ENCODE results near the gene OSBPL8. TPM values are rescaled to one million over a fixed set of nuclear protein-coding genes. Genes with fewer than 3 reads are reported as not detected.
"Not testable (repeated sequence)": the region's sequence is repeated elsewhere in the genome, so short reads cannot be mapped to it uniquely, and the experiment has no call there.

Gene OSBPL8
- total RNA-seq, 2 donors from 2014 or later, result 141 to 146 TPM

GRCh38 chr12:76501390-76501789 is 58.2 kb downstream of the OSBPL8 start:
- DNase-seq (no peak), ATAC-seq (no peak)
- Mint-ChIP-seq H3K4me3 (no peak overlapping the region), H3K4me1 (peaks cover 18% of the 10 kb centered on the region), H3K36me3 (ENCODE audit: low read depth) (peaks cover 9% of the 10 kb centered on the region), H3K27me3 (no peaks in the 10 kb centered on the region), H3K27ac (no peak overlapping the region)
- no peaks in the 10 kb centered on the region for H3K9me3 ChIP-seq (ENCODE audit: control insufficient read depth, low read length, poor library complexity, severe bottlenecking)

- ATAC-seq, DNase-seq, H3K4me3 Mint-ChIP-seq: not testable (repeated sequence)
Measured at GRCh38 chr12:76499136-76499535, 60.4 kb downstream of the OSBPL8 start.

GRCh38 chr12:76495556-76495955 is 64.0 kb downstream of the OSBPL8 start:
- no peak for DNase-seq
- ATAC-seq, result no peak
- H3K9me3 ChIP-seq (ENCODE audit: control insufficient read depth, low read length, poor library complexity, severe bottlenecking), result no peaks in the 10 kb centered on the region
- H3K36me3 Mint-ChIP-seq (ENCODE audit: low read depth), result peaks cover 6% of the 10 kb centered on the region
- H3K27ac Mint-ChIP-seq, result no peak overlapping the region
- H3K4me3 Mint-ChIP-seq, result no peak overlapping the region
- H3K4me1 Mint-ChIP-seq, result peaks cover 5% of the 10 kb centered on the region
- H3K27me3 Mint-ChIP-seq, result no peaks in the 10 kb centered on the region

More at GRCh38 chr12:76499136-76499535, 60.4 kb downstream of the OSBPL8 start:
- not testable (repeated sequence) for H3K27me3 Mint-ChIP-seq; H3K9me3 ChIP-seq (ENCODE audit: control insufficient read depth, low read length, poor library complexity, severe bottlenecking)
- Mint-ChIP-seq H3K36me3 (ENCODE audit: low read depth) (peaks cover 10% of the 10 kb centered on the region), H3K4me1 (peaks cover 12% of the 10 kb centered on the region), H3K27ac (peak overlapping the region; percentile 4)

- DNase-seq, result no peak
- Mint-ChIP-seq H3K4me3 (no peak overlapping the region), H3K36me3 (ENCODE audit: low read depth) (peaks cover 3% of the 10 kb centered on the region), H3K27me3 (no peaks in the 10 kb centered on the region), H3K27ac (no peak overlapping the region), H3K4me1 (peaks cover 10% of the 10 kb centered on the region)
- H3K9me3 ChIP-seq (ENCODE audit: control insufficient read depth, low read length, poor library complexity, severe bottlenecking), result no peaks in the 10 kb centered on the region
- no peak for ATAC-seq
Measured at GRCh38 chr12:76491292-76491691, 68.3 kb downstream of the OSBPL8 start.

DNA sequence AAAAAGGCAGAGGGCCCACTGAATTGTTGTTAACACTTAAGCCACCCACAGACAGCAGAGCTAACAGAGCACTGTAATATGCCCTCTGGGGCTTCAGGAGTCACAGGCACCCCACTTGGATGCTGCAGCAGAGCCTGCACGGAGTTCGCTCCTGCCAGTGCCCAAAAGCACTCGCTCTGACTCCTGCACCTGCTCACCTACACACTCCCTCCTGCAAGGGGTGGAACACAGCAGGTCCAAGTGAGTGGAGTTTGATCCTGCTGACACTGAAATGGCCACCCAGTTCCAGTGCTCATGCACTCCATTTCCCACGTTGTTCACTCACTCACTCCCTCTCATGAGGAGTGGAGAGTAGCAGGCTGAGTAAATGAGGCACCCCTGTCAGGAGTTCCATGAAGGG is 68.8 kb downstream of the OSBPL8 start:
- ATAC-seq, result no peak
- no peak overlapping the region for H3K4me3 Mint-ChIP-seq
- DNase-seq, result no peak
- H3K9me3 ChIP-seq (ENCODE audit: control insufficient read depth, low read length, poor library complexity, severe bottlenecking), result no peaks in the 10 kb centered on the region
- H3K27me3 Mint-ChIP-seq, result no peaks in the 10 kb centered on the region
- no peak overlapping the region for H3K27ac Mint-ChIP-seq
- peaks cover 10% of the 10 kb centered on the region for H3K4me1 Mint-ChIP-seq
- peaks cover 3% of the 10 kb centered on the region for H3K36me3 Mint-ChIP-seq (ENCODE audit: low read depth)

DNA sequence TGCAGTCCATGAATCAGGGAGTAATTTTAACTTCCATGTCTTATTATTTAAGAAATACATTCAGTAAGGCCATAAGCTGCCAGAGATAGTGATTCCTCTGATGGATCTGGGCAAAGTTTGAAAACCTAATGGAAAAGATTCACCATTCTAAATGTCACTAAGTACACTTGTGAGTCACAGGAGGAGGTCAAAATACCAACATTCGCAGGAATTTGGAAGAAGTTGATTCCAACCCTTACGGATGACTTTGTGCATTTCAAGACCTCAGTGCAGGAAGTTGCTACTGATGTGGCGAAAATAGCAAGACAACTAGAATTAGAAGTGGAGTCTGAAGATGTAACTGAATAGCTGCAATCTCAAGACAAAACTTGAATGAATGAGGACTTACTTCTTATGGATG is 69.8 kb downstream of the OSBPL8 start:
- ATAC-seq (no peak), DNase-seq (no peak)
- no peak overlapping the region for H3K4me3 Mint-ChIP-seq
- no peaks in the 10 kb centered on the region for H3K9me3 ChIP-seq (ENCODE audit: control insufficient read depth, low read length, poor library complexity, severe bottlenecking)
- H3K27me3 Mint-ChIP-seq, result no peaks in the 10 kb centered on the region
- peak overlapping the region; percentile 39 for H3K27ac Mint-ChIP-seq
- peaks cover 10% of the 10 kb centered on the region for H3K4me1 Mint-ChIP-seq
- H3K36me3 Mint-ChIP-seq (ENCODE audit: low read depth), result peaks cover 3% of the 10 kb centered on the region

GRCh38 chr12:76486011-76486410 is 73.6 kb downstream of the OSBPL8 start:
- H3K4me1 Mint-ChIP-seq, result peaks cover 15% of the 10 kb centered on the region
- H3K36me3 Mint-ChIP-seq (ENCODE audit: low read depth), result no peaks in the 10 kb centered on the region
- ATAC-seq, result no peak
- no peaks in the 10 kb centered on the region for H3K9me3 ChIP-seq (ENCODE audit: control insufficient read depth, low read length, poor library complexity, severe bottlenecking)
- no peaks in the 10 kb centered on the region for H3K27me3 Mint-ChIP-seq
- no peak overlapping the region for H3K27ac Mint-ChIP-seq
- no peak overlapping the region for H3K4me3 Mint-ChIP-seq
- no peak for DNase-seq

- Mint-ChIP-seq H3K4me1 (peaks cover 22% of the 10 kb centered on the region), H3K27me3 (no peaks in the 10 kb centered on the region), H3K36me3 (ENCODE audit: low read depth) (no peaks in the 10 kb centered on the region), H3K27ac (no peak overlapping the region), H3K4me3 (no peak overlapping the region)
- ATAC-seq (no peak), DNase-seq (no peak)
- H3K9me3 ChIP-seq (ENCODE audit: control insufficient read depth, low read length, poor library complexity, severe bottlenecking), result no peaks in the 10 kb centered on the region
Measured at GRCh38 chr12:76480796-76481195, 78.8 kb downstream of the OSBPL8 start.

GRCh38 chr12:76478045-76478444 is 81.5 kb downstream of the OSBPL8 start:
- DNase-seq, result no peak
- Mint-ChIP-seq H3K27ac (no peak overlapping the region), H3K4me1 (peaks cover 29% of the 10 kb centered on the region), H3K36me3 (ENCODE audit: low read depth) (no peaks in the 10 kb centered on the region), H3K27me3 (no peaks in the 10 kb centered on the region), H3K4me3 (no peak overlapping the region)
- H3K9me3 ChIP-seq (ENCODE audit: control insufficient read depth, low read length, poor library complexity, severe bottlenecking), result no peaks in the 10 kb centered on the region
- ATAC-seq, result no peak

- ATAC-seq, H3K27me3 Mint-ChIP-seq, H3K27ac Mint-ChIP-seq: not testable (repeated sequence)
Measured at GRCh38 chr12:76472862-76473261, 86.7 kb downstream of the OSBPL8 start.

DNA sequence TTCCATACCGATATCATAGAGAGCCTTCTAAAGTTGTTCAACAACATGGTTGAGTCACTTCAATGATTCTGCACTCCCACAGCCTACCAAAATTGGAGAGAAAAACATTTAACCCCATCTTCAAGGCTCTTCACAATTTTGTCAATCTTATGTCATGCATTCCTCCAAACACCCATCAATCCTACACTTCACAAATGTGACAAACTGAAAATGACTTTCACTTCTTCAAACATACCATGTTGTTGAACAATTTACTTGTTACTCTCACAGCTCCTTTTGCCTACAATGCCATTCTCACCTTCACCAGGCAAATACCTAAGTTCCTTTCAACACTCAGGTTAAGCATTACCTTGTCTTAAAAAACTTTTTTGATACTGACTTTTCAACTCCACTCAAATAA is 88.0 kb downstream of the OSBPL8 start:
- Mint-ChIP-seq H3K4me1 (peaks cover 26% of the 10 kb centered on the region), H3K4me3 (no peak overlapping the region), H3K27me3 (no peaks in the 10 kb centered on the region), H3K36me3 (ENCODE audit: low read depth) (peaks cover 2% of the 10 kb centered on the region), H3K27ac (no peak overlapping the region)
- no peaks in the 10 kb centered on the region for H3K9me3 ChIP-seq (ENCODE audit: control insufficient read depth, low read length, poor library complexity, severe bottlenecking)
- ATAC-seq (no peak), DNase-seq (no peak)

More at GRCh38 chr12:76472862-76473261, 86.7 kb downstream of the OSBPL8 start:
- peaks cover 22% of the 10 kb centered on the region for H3K4me1 Mint-ChIP-seq
- not testable (repeated sequence) for H3K4me3 Mint-ChIP-seq; DNase-seq; H3K36me3 Mint-ChIP-seq (ENCODE audit: low read depth); H3K9me3 ChIP-seq (ENCODE audit: control insufficient read depth, low read length, poor library complexity, severe bottlenecking)

- DNase-seq (no peak), ATAC-seq (peak; percentile 50)
- no peaks in the 10 kb centered on the region for H3K27me3 Mint-ChIP-seq
- peaks cover 2% of the 10 kb centered on the region for H3K36me3 Mint-ChIP-seq (ENCODE audit: low read depth)
- no peak overlapping the region for H3K4me3 Mint-ChIP-seq
- no peak overlapping the region for H3K27ac Mint-ChIP-seq
- peaks cover 19% of the 10 kb centered on the region for H3K4me1 Mint-ChIP-seq
- H3K9me3 ChIP-seq (ENCODE audit: control insufficient read depth, low read length, poor library complexity, severe bottlenecking), result no peaks in the 10 kb centered on the region
Measured at GRCh38 chr12:76470028-76470939, 89.3 kb downstream of the OSBPL8 start.

- Mint-ChIP-seq H3K4me3 (no peak overlapping the region), H3K27me3 (no peaks in the 10 kb centered on the region), H3K36me3 (ENCODE audit: low read depth) (peaks cover 2% of the 10 kb centered on the region), H3K4me1 (peaks cover 30% of the 10 kb centered on the region), H3K27ac (peak overlapping the region; percentile 77)
- H3K9me3 ChIP-seq (ENCODE audit: control insufficient read depth, low read length, poor library complexity, severe bottlenecking), result no peaks in the 10 kb centered on the region
- ATAC-seq, result no peak
- no peak for DNase-seq
Measured at GRCh38 chr12:76464631-76465166, 94.9 kb downstream of the OSBPL8 start.
